Ascending aorta (tissue), 2 donors: Measurements from ENCODE around the gene HPD. TPM values are rescaled to one million over a fixed set of nuclear protein-coding genes. Genes with fewer than 3 reads are reported as not detected.
"Not testable (repeated sequence)": the region's sequence is repeated elsewhere in the genome, so short reads cannot be mapped to it uniquely, and the experiment has no call there.

Experiments used
- DNase-seq, 2 donors: peaks; one replicate each; pipeline ENCODE4 v3.0.0-alpha.2; 2019; ENCODE audit warnings: low spot score in 2 of 2
- H3K27ac ChIP-seq, 2 donors: fragments of 200-600 bp; sonication (generic); one replicate each; pipeline ENCODE4 v1.5.1; 2016 to 2017; ENCODE audit warnings: mild to moderate bottlenecking in 1 of 2
- H3K27me3 ChIP-seq: fragments of 200-600 bp; sonication (generic); one replicate; pipeline ENCODE4 v1.5.1; 2017
- H3K36me3 ChIP-seq, 2 donors: fragments of 200-600 bp; sonication (generic); one replicate each; pipeline ENCODE4 v1.5.1; 2016
- H3K4me1 ChIP-seq, 2 donors: fragments of 200-600 bp; sonication (generic); one replicate each; pipeline ENCODE4 v1.5.1; 2016 to 2017; ENCODE audit warnings: mild to moderate bottlenecking in 1 of 2
- H3K4me3 ChIP-seq, 2 donors: fragments of 200-600 bp; sonication (generic); one replicate each; pipeline ENCODE4 v1.5.1; 2016 to 2017; ENCODE audit warnings: mild to moderate bottlenecking in 1 of 2
- H3K9me3 ChIP-seq, 2 donors: fragments of 200-600 bp; sonication (generic); one replicate each; pipeline ENCODE4 v1.5.1; 2016
- intact Hi-C: fragments of 100-400 bp; cut with DNase I; formaldehyde crosslinking; loops from one replicate; pipeline ENCODE4 v1.15.1; 2023
- total RNA-seq: library from RNA; depleted of rRNA; stranded (reverse); fragments of >200 nt; gene quantifications from one replicate; pipeline ENCODE4 v1.1.0, GENCODE V29; 2016
- TF ChIP-seq, protein P1 (sequence below), 3 experiments: fragments of 200-600 bp in 2 of 3; fragments of 450-650 bp in 1 of 3; sonication (generic) in 2 of 3; IDR thresholded peaks; one replicate each; pipeline ENCODE4 v1.5.1; 2016 to 2019; ENCODE audit warnings: antibody characterized with exemption in 3 of 3, mild to moderate bottlenecking in 1 of 3, moderate library complexity in 1 of 3

HPD gene
- total RNA-seq, 1 donor from 2014 or later = 0.96 TPM

DNA sequence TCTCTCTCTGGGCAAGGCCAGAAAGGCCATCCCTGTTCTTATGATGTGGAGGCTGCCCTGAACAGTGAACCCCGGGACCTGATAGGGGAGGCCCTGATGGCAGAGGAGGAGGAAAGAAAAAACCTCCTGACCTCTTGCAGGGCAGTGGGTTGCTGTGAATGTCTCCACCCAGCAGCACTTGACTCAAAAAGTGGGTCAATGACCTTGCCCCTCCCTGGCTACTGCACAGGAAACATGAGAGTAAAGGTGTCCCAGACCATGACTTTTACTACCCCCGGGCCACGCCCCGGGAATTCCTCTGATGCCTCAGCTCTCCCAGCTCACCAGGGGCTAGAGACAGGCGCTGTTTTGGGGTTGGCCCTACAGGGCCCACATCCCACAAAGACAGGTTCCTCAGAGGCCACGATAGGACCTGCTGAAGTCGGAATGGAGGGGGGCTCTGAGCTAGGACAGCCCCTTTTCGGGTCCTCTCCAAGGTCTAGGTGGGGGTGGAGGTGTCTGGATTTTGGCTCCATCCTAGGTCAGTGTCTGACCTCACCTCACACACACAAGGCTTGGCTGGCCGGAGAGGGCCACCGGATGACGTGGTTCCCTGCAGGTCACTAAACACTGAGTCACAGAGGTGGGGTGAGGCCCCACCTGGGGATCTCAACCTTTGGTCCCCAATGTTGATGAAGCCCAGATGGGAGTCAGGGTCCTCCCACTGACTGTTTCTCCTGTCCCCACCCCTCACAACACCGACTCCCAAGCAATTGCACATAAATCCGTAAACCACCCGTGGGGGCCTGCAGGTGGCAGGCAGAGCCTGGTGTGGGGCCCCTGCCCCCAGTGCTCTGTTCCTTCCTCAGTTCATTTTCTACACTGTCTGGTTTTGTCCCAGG is 66.7 kb downstream of the HPD start:
- no peak overlapping the region for H3K27ac ChIP-seq
- intact Hi-C loops = loop anchor here (10.0 kb wide), 1 partner anchor 433 kb away; the partner anchor contains the start of gene DIABLO

DNA sequence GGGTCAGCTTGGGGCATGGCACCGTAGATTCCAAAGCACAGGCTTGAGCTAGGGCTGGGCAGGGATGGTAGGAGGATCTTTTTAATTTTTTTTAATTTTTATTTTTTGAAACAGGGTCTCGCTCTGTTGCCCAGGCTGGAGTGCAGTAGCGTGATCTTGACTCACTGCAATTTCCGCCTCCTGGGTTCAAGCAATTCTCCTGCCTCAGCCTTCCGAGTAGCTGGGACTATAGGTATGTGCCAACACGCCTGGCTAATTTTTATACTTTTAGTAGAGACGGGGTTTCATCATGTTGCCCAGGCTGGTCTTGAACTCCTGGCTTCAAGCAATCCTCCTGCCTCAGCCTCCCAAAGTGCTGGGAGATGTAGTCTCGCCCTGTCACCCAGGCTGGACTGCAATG is 67.9 kb downstream of the HPD start:
- H3K27me3 ChIP-seq, H3K4me3 ChIP-seq, H3K9me3 ChIP-seq, H3K36me3 ChIP-seq, H3K27ac ChIP-seq, DNase-seq: not testable (repeated sequence)
- intact Hi-C loops = loop anchor here (10.0 kb wide), 1 partner anchor 434 kb away; the partner anchor contains the start of gene DIABLO
- H3K4me1 ChIP-seq = peaks cover 15 to 16% of the 10 kb centered on the region in 2 donors

More for the DNA sequence above, 66.7 kb downstream of the HPD start:
- no peaks in the 10 kb centered on the region for H3K9me3 ChIP-seq
- peaks cover 5 to 7% of the 10 kb centered on the region in 2 donors for H3K36me3 ChIP-seq
- TF ChIP-seq, protein P1, sequence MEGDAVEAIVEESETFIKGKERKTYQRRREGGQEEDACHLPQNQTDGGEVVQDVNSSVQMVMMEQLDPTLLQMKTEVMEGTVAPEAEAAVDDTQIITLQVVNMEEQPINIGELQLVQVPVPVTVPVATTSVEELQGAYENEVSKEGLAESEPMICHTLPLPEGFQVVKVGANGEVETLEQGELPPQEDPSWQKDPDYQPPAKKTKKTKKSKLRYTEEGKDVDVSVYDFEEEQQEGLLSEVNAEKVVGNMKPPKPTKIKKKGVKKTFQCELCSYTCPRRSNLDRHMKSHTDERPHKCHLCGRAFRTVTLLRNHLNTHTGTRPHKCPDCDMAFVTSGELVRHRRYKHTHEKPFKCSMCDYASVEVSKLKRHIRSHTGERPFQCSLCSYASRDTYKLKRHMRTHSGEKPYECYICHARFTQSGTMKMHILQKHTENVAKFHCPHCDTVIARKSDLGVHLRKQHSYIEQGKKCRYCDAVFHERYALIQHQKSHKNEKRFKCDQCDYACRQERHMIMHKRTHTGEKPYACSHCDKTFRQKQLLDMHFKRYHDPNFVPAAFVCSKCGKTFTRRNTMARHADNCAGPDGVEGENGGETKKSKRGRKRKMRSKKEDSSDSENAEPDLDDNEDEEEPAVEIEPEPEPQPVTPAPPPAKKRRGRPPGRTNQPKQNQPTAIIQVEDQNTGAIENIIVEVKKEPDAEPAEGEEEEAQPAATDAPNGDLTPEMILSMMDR (IDR thresholded peaks at IDR 0.05) = no peak
- no peak for DNase-seq
- peak overlapping the region in 1 of 2 donors; percentile 67 for H3K4me3 ChIP-seq
- peaks cover 23 to 25% of the 10 kb centered on the region in 2 donors for H3K4me1 ChIP-seq
- H3K27me3 ChIP-seq = no peaks in the 10 kb centered on the region

DNA sequence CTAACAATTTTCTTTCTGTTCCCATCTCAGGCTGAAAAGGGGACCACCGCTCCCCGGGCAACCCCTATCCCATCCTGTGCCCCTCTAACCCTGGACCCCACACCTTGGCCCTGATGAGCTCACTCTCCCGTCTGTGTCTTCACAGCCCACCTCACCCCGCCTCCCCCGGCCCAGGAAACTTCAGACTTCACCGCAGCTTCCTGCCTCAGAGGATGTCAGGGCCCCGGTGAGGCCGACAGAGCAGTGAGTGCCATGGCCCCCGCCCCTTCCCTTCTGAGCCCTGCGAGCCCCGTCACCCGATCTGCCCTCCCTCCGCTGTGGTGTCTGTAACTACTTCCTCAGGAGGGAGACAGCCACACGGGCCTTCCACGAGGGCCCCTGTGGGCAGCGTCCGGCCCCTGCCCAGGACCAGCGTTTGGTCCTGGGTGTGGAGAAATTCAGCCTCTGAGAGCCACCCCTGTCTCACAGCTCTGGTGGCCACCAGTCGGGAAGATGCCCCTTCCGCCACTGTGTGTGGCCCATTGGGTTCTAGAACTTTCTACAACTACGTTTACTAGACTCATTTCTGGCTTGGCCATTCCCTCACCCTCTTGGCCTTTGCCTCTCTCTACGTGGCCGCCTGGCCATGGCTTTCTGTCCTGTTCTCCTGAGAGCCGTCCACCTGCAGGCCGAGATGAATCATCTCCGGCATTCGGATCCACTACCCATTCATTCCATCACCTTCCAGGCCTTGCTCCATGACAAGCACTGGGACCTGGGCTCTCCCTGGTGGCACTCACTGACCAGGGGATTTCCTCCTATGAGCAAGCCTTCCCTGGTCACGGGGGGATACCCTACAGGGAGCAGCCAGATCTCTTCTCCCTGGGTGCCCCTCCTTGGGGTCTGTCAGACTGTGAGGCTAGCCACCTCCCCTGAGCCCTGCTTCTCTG is 68.6 kb downstream of the HPD start:
- peak in 1 of 2 donors; percentile 56 for DNase-seq
- intact Hi-C loops = loop anchor here (10.0 kb wide), 1 partner anchor 435 kb away; the partner anchor contains the start of gene DIABLO
- Histone ChIP-seq H3K4me3 (no peak overlapping the region), H3K36me3 (no peaks in the 10 kb centered on the region), H3K9me3 (no peaks in the 10 kb centered on the region), H3K27me3 (no peaks in the 10 kb centered on the region), H3K4me1 (peaks cover 8 to 9% of the 10 kb centered on the region in 2 donors), H3K27ac (no peak overlapping the region)
- TF ChIP-seq, protein P1 (IDR thresholded peaks at IDR 0.05) = no peak

Other genes starting within 250 kb of the HPD start
- 24.6 TPM for gene ORAI1, start 232.3 kb downstream of the HPD start, total RNA-seq
- not detected for gene MORN3, start 189.2 kb downstream of the HPD start, total RNA-seq
- 9.7 TPM for gene TMEM120B, start 146.1 kb downstream of the HPD start, total RNA-seq
- 1.9 TPM for gene RHOF, start 65.2 kb downstream of the HPD start, total RNA-seq
- gene SETD1B, start 54.9 kb downstream of the HPD start, total RNA-seq = 22.7 TPM
- gene PSMD9, start 29.9 kb upstream of the HPD start, total RNA-seq = 49.8 TPM
- gene CFAP251, start 59.7 kb upstream of the HPD start, total RNA-seq = 0.75 TPM
- 3.2 TPM for gene BCL7A, start 163.0 kb upstream of the HPD start, total RNA-seq
- 62.3 TPM for gene MLXIP, start 219.9 kb upstream of the HPD start, total RNA-seq